GM13976 (cell line): ENCODE data around the gene ILF2.

Source experiments
- DNase-seq: peaks from one replicate; pipeline ENCODE4 v3.0.0; 2012; ENCODE audit warnings: low spot score
- CTCF ChIP-seq: IDR thresholded peaks from 2 replicates; pipeline ENCODE4 v1.5.1; 2012; ENCODE audit warnings: borderline replicate concordance, mild to moderate bottlenecking; ENCODE audit not compliant: insufficient read depth; ENCODE audit errors: extremely low read depth, missing control alignments, control extremely low read depth
- in situ Hi-C: fragments of 300-500 bp; cut with MboI; formaldehyde crosslinking; loops from one replicate; pipeline ENCODE4 v1.12.0; 2022; ENCODE audit warnings: low sequenced_read_pairs, mixed read lengths, inconsistent platforms; ENCODE audit not compliant: unreplicated experiment

ILF2 gene

GRCh38 chr1:153659656-153660055 lies 11.1 kb downstream of the ILF2 start:
- TF ChIP-seq CTCF, result no peak
- in situ Hi-C loops, result no loop called here
- DNase-seq, result no peak

- no peak for DNase-seq
- in situ Hi-C loops, result no loop called here
- no peak for TF ChIP-seq CTCF
These were observed 11.6 kb downstream of the ILF2 start for GRCh38 chr1:153659175-153659534.

- TF ChIP-seq CTCF, result no peak
- DNase-seq, result peak; percentile 94
- in situ Hi-C loops, result no loop called here
These were observed 12.2 kb downstream of the ILF2 start, which contains the start of gene SNAPIN for GRCh38 chr1:153658400-153659174. TSS of gene SNAPIN (plus strand) at chr1:153658703. CDS start at chr1:153658744, 41 bp downstream.

- in situ Hi-C loops, result no loop called here
- no peak for TF ChIP-seq CTCF
- no peak for DNase-seq
These were observed 15.5 kb downstream of the ILF2 start for GRCh38 chr1:153655333-153655732.

GRCh38 chr1:153652805-153653500 lies 17.8 kb downstream of the ILF2 start:
- no peak for TF ChIP-seq CTCF
- in situ Hi-C loops, result no loop called here
- no peak for DNase-seq

GRCh38 chr1:153651771-153652170 lies 19.0 kb downstream of the ILF2 start:
- DNase-seq, result no peak
- in situ Hi-C loops, result no loop called here
- TF ChIP-seq CTCF, result no peak

- no peak for DNase-seq
- TF ChIP-seq CTCF, result no peak
- in situ Hi-C loops, result no loop called here
These were observed 20.9 kb downstream of the ILF2 start for GRCh38 chr1:153649863-153650235.
